Endothelial cell of umbilical vein (primary cell): ENCODE measurements around the gene ADAP1. TPM values are rescaled to one million over a fixed set of nuclear protein-coding genes. Genes with fewer than 3 reads are reported as not detected.

Source experiments
- BruUV-seq: library from RNA; stranded (reverse); fragments of 400-500 nt; replicated peaks from 2 replicates; lab custom pipeline; 2021; lab: Mats Ljungman, UMichigan
- CTCF ChIA-PET: fragments of 300-600, 350-600 bp; sonication (Branson Sonifier 250); formaldehyde crosslinking; loops from one replicate; lab custom pipeline; 2021; ENCODE audit warnings: antibody characterized with exemption, inconsistent platforms; lab: Charles Lee
- POLR2A ChIA-PET: fragments of 300-600, 350-600 bp; sonication (Branson Sonifier 250); formaldehyde crosslinking; loops from one replicate; lab custom pipeline; 2021; ENCODE audit warnings: antibody characterized with exemption, inconsistent platforms; lab: Charles Lee
- DNase-seq: peaks from one replicate; pipeline ENCODE4 v3.0.0-alpha.2; 2011; ENCODE audit warnings: low read depth, low spot score
- FAIRE-seq: peaks from 2 replicates; lab custom pipeline; 2011; peaks lifted over from hg19 to GRCh38; lab: Jason Lieb, UNC
- H2AFZ ChIP-seq: 2 replicates; pipeline ENCODE4 v1.6.0; 2012; ENCODE audit warnings: low read depth, low read length, control low read depth, inconsistent platforms
- H3K27ac ChIP-seq: 2 replicates; pipeline ENCODE4 v1.5.1; 2011; ENCODE audit warnings: low read depth, mild to moderate bottlenecking, control low read depth, low read length, moderate library complexity; ENCODE audit not compliant: insufficient read depth
- H3K27me3 ChIP-seq, 2 experiments: 2 replicates each; pipeline versions ENCODE4 v1.6.0 to v1.6.1; 2011; ENCODE audit warnings: low read length in 2 of 2, mixed read lengths in 1 of 2; ENCODE audit not compliant: control insufficient read depth in 2 of 2, insufficient read depth in 2 of 2
- H3K36me3 ChIP-seq, 2 experiments: 2 replicates in 1 of 2; 3 replicates in 1 of 2; pipeline ENCODE4 v1.5.1; 2011; ENCODE audit warnings: low read length in 2 of 2, mild to moderate bottlenecking in 1 of 2, moderate library complexity in 1 of 2; ENCODE audit not compliant: control insufficient read depth in 2 of 2, insufficient read depth in 2 of 2; ENCODE audit errors: extremely low read depth in 1 of 2
- H3K4me1 ChIP-seq: 3 replicates; pipeline ENCODE4 v1.5.1; 2011; ENCODE audit warnings: mild to moderate bottlenecking, low read length; ENCODE audit not compliant: control insufficient read depth, insufficient read depth; ENCODE audit errors: extremely low read depth
- H3K4me2 ChIP-seq: 2 replicates; pipeline ENCODE4 v1.6.1; 2011; ENCODE audit warnings: low read length, control low read depth, mixed read lengths; ENCODE audit not compliant: insufficient read depth
- H3K4me3 ChIP-seq, 3 experiments: fragments of 200-600 bp in 1 of 3; sonication (generic), shearing (Covaris generic) in 1 of 3; replicated peaks in 1 of 3; 2 replicates each; pipeline ENCODE4 v1.5.1; 2011 to 2016; ENCODE audit warnings: control low read depth in 3 of 3, low read length in 3 of 3, mild to moderate bottlenecking in 2 of 3, inconsistent platforms in 1 of 3, low read depth in 1 of 3, moderate library complexity in 1 of 3; ENCODE audit not compliant: insufficient read depth in 1 of 3
- H3K79me2 ChIP-seq: 2 replicates; pipeline ENCODE4 v1.6.0; 2012; ENCODE audit warnings: low read length, inconsistent platforms; ENCODE audit not compliant: control insufficient read depth, insufficient read depth
- H3K9ac ChIP-seq: replicated peaks from 2 replicates; pipeline ENCODE3; 2011; ENCODE audit warnings: low read length, control low read depth; ENCODE audit not compliant: insufficient read depth; ENCODE audit errors: extremely low read depth
- H3K9me1 ChIP-seq: replicated peaks from 3 replicates; pipeline ENCODE4 v1.6.0; 2011; ENCODE audit warnings: mild to moderate bottlenecking, low read length; ENCODE audit not compliant: control insufficient read depth, insufficient read depth; ENCODE audit errors: extremely low read depth
- H3K9me3 ChIP-seq: replicated peaks from 2 replicates; pipeline ENCODE4 v1.5.1; 2012; ENCODE audit warnings: low read length, inconsistent platforms; ENCODE audit not compliant: control insufficient read depth, insufficient read depth
- H4K20me1 ChIP-seq: replicated peaks from 2 replicates; pipeline ENCODE3; 2011; ENCODE audit warnings: mild to moderate bottlenecking, low read length; ENCODE audit not compliant: control insufficient read depth, insufficient read depth; ENCODE audit errors: extremely low read depth
- EZH2 ChIP-seq: IDR thresholded peaks from 2 replicates; pipeline ENCODE4 v1.6.1; 2012; ENCODE audit warnings: borderline replicate concordance, low read depth, mild to moderate bottlenecking, moderate library complexity, low read length, inconsistent platforms; ENCODE audit not compliant: severe bottlenecking
- FOS ChIP-seq: IDR thresholded peaks from 2 replicates; pipeline ENCODE4 v1.6.1; 2011; ENCODE audit warnings: mild to moderate bottlenecking, low read length, moderate library complexity, borderline replicate concordance; ENCODE audit not compliant: insufficient read depth
- GATA2 ChIP-seq: IDR thresholded peaks from 2 replicates; pipeline ENCODE4 v1.7.0; 2011; ENCODE audit warnings: low read depth, mild to moderate bottlenecking, moderate library complexity, mixed read lengths, low read length; ENCODE audit not compliant: insufficient read length, insufficient read depth
- JUN ChIP-seq: IDR thresholded peaks from 2 replicates; pipeline ENCODE4 v1.6.1; 2011; ENCODE audit warnings: borderline replicate concordance, low read depth; ENCODE audit not compliant: insufficient read length, insufficient read depth
- MYC ChIP-seq: IDR thresholded peaks from one replicate; pipeline ENCODE4 v1.6.1; 2011; ENCODE audit warnings: mild to moderate bottlenecking, low read depth, low read length
- POLR2A ChIP-seq: IDR thresholded peaks from 2 replicates; pipeline ENCODE4 v1.6.1; 2012; ENCODE audit warnings: low read depth, mild to moderate bottlenecking, control low read depth, low read length
- POLR2AphosphoS5 ChIP-seq: IDR thresholded peaks from 2 replicates; pipeline ENCODE4 v1.6.1; 2012; ENCODE audit warnings: low read depth, mild to moderate bottlenecking, control low read depth, low read length, moderate library complexity; ENCODE audit not compliant: insufficient read depth
- dilution Hi-C: fragments of 300-500 bp; cut with MboI; formaldehyde crosslinking; loops from one replicate; pipeline ENCODE4 v1.15.0; 2019; ENCODE audit warnings: low sequenced_read_pairs; ENCODE audit not compliant: extremely low pct_ligation_motif_present
- intact Hi-C: fragments of 100-400 bp; cut with micrococcal nuclease; formaldehyde crosslinking; loops from one replicate; pipeline ENCODE4 v1.10.0; 2022
- polyA plus RNA-seq, 4 experiments: library from polyadenylated mRNA; depleted of rRNA in 3 of 4; stranded (reverse) in 3 of 4; unstranded in 1 of 4; fragments of >200 nt; gene quantifications; 2 replicates each; pipeline versions ENCODE4 v1.2.1 to v1.2.3, GENCODE V29; 2011 to 2012; ENCODE audit warnings: missing spikeins in 1 of 4
- total RNA-seq: library from RNA; stranded (reverse); gene quantifications from 2 replicates; pipeline ENCODE4 v1.2.3, GENCODE V29; 2021
- TF ChIP-seq, protein P1 (sequence below): IDR thresholded peaks from 2 replicates; pipeline ENCODE4 v1.6.1; 2011; ENCODE audit not compliant: insufficient read depth, insufficient read length
- TF ChIP-seq, protein P2 (sequence below), 2 donors: IDR thresholded peaks; 1 replicate in 1 of 2; 2 replicates in 1 of 2; pipeline ENCODE4 v1.5.1; 2011; ENCODE audit warnings: low read length in 2 of 2, mild to moderate bottlenecking in 2 of 2, moderate library complexity in 2 of 2, control low read depth in 1 of 2, inconsistent platforms in 1 of 2, low read depth in 1 of 2; ENCODE audit not compliant: insufficient read depth in 1 of 2; ENCODE audit errors: extremely low read depth in 1 of 2

Gene ADAP1
- total and polyA plus RNA-seq, 2 donors (not counting 3 experiments of a cell fraction or from before 2014, with no cell fraction given), result 0.49 to 0.58 TPM

DNA sequence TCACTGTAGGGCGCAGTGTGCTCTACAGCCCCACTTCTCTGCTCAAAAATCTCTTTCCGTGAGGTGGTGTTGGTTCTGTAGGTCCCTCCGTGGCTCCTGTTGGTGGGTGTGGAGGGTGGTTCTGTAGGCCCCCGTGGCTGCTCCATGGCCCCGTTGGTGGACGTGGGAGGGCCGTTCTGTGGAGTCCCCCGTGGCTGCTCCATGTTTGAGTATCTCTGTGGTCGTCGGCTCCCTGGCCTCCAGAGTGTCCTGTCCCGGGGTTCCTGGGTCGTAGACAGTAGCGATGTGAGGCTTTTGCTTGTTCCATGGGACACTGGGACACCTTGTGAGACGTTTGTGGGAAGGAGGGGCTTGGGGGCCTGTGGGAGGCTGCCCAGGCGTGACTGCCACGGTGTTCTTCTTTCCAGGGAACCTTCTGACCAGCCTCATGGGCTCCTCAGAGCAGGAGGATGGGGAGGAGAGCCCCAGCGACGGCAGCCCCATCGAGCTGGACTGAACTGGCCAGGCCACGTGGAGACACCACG is 59.5 kb downstream of the ADAP1 start:
- dilution Hi-C loops (no loop called here), intact Hi-C loops (no loop called here)
- Histone ChIP-seq H3K4me3 (no peak overlapping the region), H3K27ac (no peak overlapping the region), H3K36me3 (peaks cover 9 to 47% of the 10 kb centered on the region in 2 experiments), H3K9me3 (no peaks in the 10 kb centered on the region), H4K20me1 (no peaks in the 10 kb centered on the region), H3K79me2 (no peaks in the 10 kb centered on the region), H3K4me2 (no peak overlapping the region), H3K27me3 (no peaks in the 10 kb centered on the region), H3K9me1 (no peaks in the 10 kb centered on the region), H3K9ac (no peak overlapping the region), H2AFZ (no peak overlapping the region), H3K4me1 (peaks cover 4% of the 10 kb centered on the region)
- DNase-seq, result no peak
- ChIA-PET POLR2A (no interaction called here), CTCF (no interaction called here)
- no peak for FAIRE-seq
- no TSS peak for BruUV-seq
- TF ChIP-seq FOS (no peak), EZH2 (no peak), JUN (no peak), POLR2AphosphoS5 (no peak), MYC (no peak), GATA2 (no peak), POLR2A (no peak)
- TF ChIP-seq, protein P1, sequence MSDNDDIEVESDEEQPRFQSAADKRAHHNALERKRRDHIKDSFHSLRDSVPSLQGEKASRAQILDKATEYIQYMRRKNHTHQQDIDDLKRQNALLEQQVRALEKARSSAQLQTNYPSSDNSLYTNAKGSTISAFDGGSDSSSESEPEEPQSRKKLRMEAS, result no peak
- TF ChIP-seq, protein P2, sequence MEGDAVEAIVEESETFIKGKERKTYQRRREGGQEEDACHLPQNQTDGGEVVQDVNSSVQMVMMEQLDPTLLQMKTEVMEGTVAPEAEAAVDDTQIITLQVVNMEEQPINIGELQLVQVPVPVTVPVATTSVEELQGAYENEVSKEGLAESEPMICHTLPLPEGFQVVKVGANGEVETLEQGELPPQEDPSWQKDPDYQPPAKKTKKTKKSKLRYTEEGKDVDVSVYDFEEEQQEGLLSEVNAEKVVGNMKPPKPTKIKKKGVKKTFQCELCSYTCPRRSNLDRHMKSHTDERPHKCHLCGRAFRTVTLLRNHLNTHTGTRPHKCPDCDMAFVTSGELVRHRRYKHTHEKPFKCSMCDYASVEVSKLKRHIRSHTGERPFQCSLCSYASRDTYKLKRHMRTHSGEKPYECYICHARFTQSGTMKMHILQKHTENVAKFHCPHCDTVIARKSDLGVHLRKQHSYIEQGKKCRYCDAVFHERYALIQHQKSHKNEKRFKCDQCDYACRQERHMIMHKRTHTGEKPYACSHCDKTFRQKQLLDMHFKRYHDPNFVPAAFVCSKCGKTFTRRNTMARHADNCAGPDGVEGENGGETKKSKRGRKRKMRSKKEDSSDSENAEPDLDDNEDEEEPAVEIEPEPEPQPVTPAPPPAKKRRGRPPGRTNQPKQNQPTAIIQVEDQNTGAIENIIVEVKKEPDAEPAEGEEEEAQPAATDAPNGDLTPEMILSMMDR (IDR thresholded peaks at IDR 0.05; ENCODE audit: extremely low read depth in 1 of 2, insufficient read depth in 1 of 2, low read depth in 1 of 2, low read length in 2 of 2), result no peak
